GM12878 (cell line): ENCODE data around the gene SPATA24. TPM values are rescaled to one million over a fixed set of nuclear protein-coding genes. Genes with fewer than 3 reads are reported as not detected.

ENCODE experiments used
- ATAC-seq: fragments of 200-7000 bp; cut with Tn5 transposase; 3 replicates; pipeline ENCODE4 v1.9.1; 2020; ENCODE audit warnings: mild to moderate bottlenecking, moderate library complexity
- BruUV-seq: library from RNA; stranded (reverse); fragments of 400-500 nt; replicated peaks from 2 replicates; lab custom pipeline; 2021; lab: Mats Ljungman, UMichigan
- CTCF ChIA-PET: fragments of 300-600 bp; sonication (Branson Sonifier 250); formaldehyde crosslinking; extraction: SDS; loops from one replicate; lab custom pipeline; 2021; ENCODE audit warnings: inconsistent platforms; lab: Yijun Ruan, JAX
- POLR2A ChIA-PET: fragments of 350-600 bp; formaldehyde crosslinking; extraction: SDS; loops from one replicate; lab custom pipeline; 2021; ENCODE audit warnings: inconsistent platforms; lab: Charles Lee
- RAD21 ChIA-PET: fragments of 300-600 bp; sonication (Branson Sonifier 250); formaldehyde crosslinking; loops from one replicate; lab custom pipeline; 2023; ENCODE audit warnings: antibody characterized with exemption; ENCODE audit not compliant: unreplicated experiment; lab: Charles Lee
- SMC1A ChIA-PET: fragments of 300-600 bp; sonication (Branson Sonifier 250); formaldehyde crosslinking; loops from one replicate; lab custom pipeline; 2023; ENCODE audit not compliant: unreplicated experiment, uncharacterized antibody; lab: Charles Lee
- DNase-seq: peaks from one replicate; pipeline ENCODE4 v3.0.0-alpha.2; 2011; ENCODE audit warnings: low read depth, low spot score
- FAIRE-seq: peaks from 3 replicates; lab custom pipeline; 2011; peaks lifted over from hg19 to GRCh38; lab: Jason Lieb, UNC
- H2AFZ ChIP-seq: 2 replicates; pipeline ENCODE4 v1.6.0; 2011; ENCODE audit warnings: low read depth, low read length, control low read depth; ENCODE audit not compliant: control insufficient read depth
- H3K27ac ChIP-seq: 2 replicates; pipeline ENCODE4 v1.5.1; 2011; ENCODE audit warnings: control low read depth; ENCODE audit not compliant: control insufficient read depth, insufficient read depth
- H3K27me3 ChIP-seq, 2 experiments: replicated peaks in 1 of 2; 2 replicates each; pipeline versions ENCODE4 v1.6.0 to v1.6.1; 2011; ENCODE audit warnings: low read length in 1 of 2; ENCODE audit not compliant: control insufficient read depth in 2 of 2, insufficient read depth in 2 of 2
- H3K36me3 ChIP-seq, 2 experiments: 2 replicates each; pipeline ENCODE4 v1.5.1; 2011; ENCODE audit warnings: low read length in 1 of 2; ENCODE audit not compliant: control insufficient read depth in 2 of 2, insufficient read depth in 2 of 2
- H3K4me1 ChIP-seq: 2 replicates; pipeline ENCODE4 v1.6.1; 2011; ENCODE audit warnings: mild to moderate bottlenecking, low read length, moderate library complexity, mixed read lengths; ENCODE audit not compliant: control insufficient read depth, insufficient read depth
- H3K4me2 ChIP-seq: 2 replicates; pipeline ENCODE4 v1.6.0; 2011; ENCODE audit warnings: control low read depth; ENCODE audit not compliant: control insufficient read depth, insufficient read depth
- H3K4me3 ChIP-seq: fragments of 200-600 bp; sonication (generic); 2 replicates; pipeline ENCODE4 v1.5.1; 2016
- H3K79me2 ChIP-seq: 2 replicates; pipeline ENCODE4 v1.6.0; 2011; ENCODE audit warnings: low read length; ENCODE audit not compliant: control insufficient read depth, insufficient read depth
- H3K9ac ChIP-seq: 2 replicates; pipeline ENCODE4 v1.8.0; 2011; ENCODE audit warnings: low read length, control low read depth, mixed read lengths; ENCODE audit not compliant: control insufficient read depth, insufficient read depth
- H3K9me3 ChIP-seq: replicated peaks from 3 replicates; pipeline ENCODE4 v1.5.1; 2011; ENCODE audit warnings: mild to moderate bottlenecking, low read length; ENCODE audit not compliant: control insufficient read depth, insufficient read depth
- H4K20me1 ChIP-seq: 2 replicates; pipeline ENCODE4 v1.6.0; 2011; ENCODE audit not compliant: control insufficient read depth, insufficient read depth
- BHLHE40 ChIP-seq, 2 experiments: fragments of 450-650 bp in 1 of 2; IDR thresholded peaks; 2 replicates each; pipeline ENCODE4 v1.6.1; 2011 to 2017; ENCODE audit warnings: low read depth in 2 of 2, borderline replicate concordance in 1 of 2, improper control_type of control experiment in 1 of 2, low read length in 1 of 2, mild to moderate bottlenecking in 1 of 2
- EGR1 ChIP-seq, 2 experiments: IDR thresholded peaks; 1 replicate in 1 of 2; 2 replicates in 1 of 2; pipeline ENCODE4 v1.6.1; 2011 to 2012; ENCODE audit warnings: low read depth in 2 of 2, low read length in 2 of 2, borderline replicate concordance in 1 of 2, mild to moderate bottlenecking in 1 of 2, moderate library complexity in 1 of 2
- EP300 ChIP-seq, 2 experiments: fragments of 150-350 bp in 1 of 2; IDR thresholded peaks; 2 replicates each; pipeline ENCODE4 v1.6.1; 2011 to 2012; ENCODE audit warnings: low read depth in 2 of 2, low read length in 2 of 2, borderline replicate concordance in 1 of 2, improper control_type of control experiment in 1 of 2, inconsistent platforms in 1 of 2; ENCODE audit not compliant: control insufficient read depth in 1 of 2
- LARP7 ChIP-seq: fragments of 450-650 bp; IDR thresholded peaks from 2 replicates; pipeline ENCODE4 v1.6.1; 2017; ENCODE audit warnings: mild to moderate bottlenecking
- PAX5 ChIP-seq: IDR thresholded peaks from 2 replicates; pipeline ENCODE4 v1.6.1; 2011; ENCODE audit warnings: low read depth, low read length, borderline replicate concordance
- RAD21 ChIP-seq: IDR thresholded peaks from 2 replicates; pipeline ENCODE4 v1.6.1; 2011; ENCODE audit warnings: mild to moderate bottlenecking, low read depth, low read length, moderate library complexity; ENCODE audit not compliant: insufficient read depth
- REST ChIP-seq: IDR thresholded peaks from 2 replicates; pipeline ENCODE4 v1.6.1; 2012; ENCODE audit warnings: mild to moderate bottlenecking, low read depth, low read length
- TAF1 ChIP-seq: IDR thresholded peaks from 2 replicates; pipeline ENCODE4 v1.6.1; 2011; ENCODE audit warnings: mild to moderate bottlenecking, low read depth, low read length, borderline replicate concordance
- TCF12 ChIP-seq: IDR thresholded peaks from 2 replicates; pipeline ENCODE4 v1.6.1; 2011; ENCODE audit warnings: low read depth, mild to moderate bottlenecking, low read length
- ZNF274 ChIP-seq: IDR thresholded peaks from one replicate; pipeline ENCODE4 v1.8.0; 2011; ENCODE audit not compliant: insufficient read length, insufficient read depth
- WGBS: methylation state at CpG from one replicate; pipeline ENCODE4 v1.1.6; 2016; ENCODE audit warnings: low lambda C conversion rate; ENCODE audit not compliant: insufficient replicate concordance, insufficient coverage; ENCODE audit errors: missing lambda C conversion rate; 5-methylcytosine and 5-hydroxymethylcytosine counted together
- in situ Hi-C: fragments of 300-500 bp; cut with MboI; formaldehyde crosslinking; loops from 9 replicates; pipeline ENCODE4 v1.14.3; 2018; ENCODE audit warnings: mixed read lengths
- intact Hi-C: fragments of 100-400 bp; cut with micrococcal nuclease; formaldehyde crosslinking; loops from one replicate; pipeline ENCODE4 v1.14.2; 2022; ENCODE audit not compliant: unreplicated experiment
- polyA plus RNA-seq, 11 experiments: library from polyadenylated mRNA; depleted of rRNA in 4 of 11; unstranded in 6 of 11; stranded (reverse) in 5 of 11; fragments of >200 nt; fragmentation: Nextera tagmentation in 4 of 11; fragmentation: Illumina TruSeq in 1 of 11; extraction: Ambion mirVana in 4 of 11; extraction: Trizol in 1 of 11; gene quantifications; 1 replicate in 1 of 11; 2 replicates in 10 of 11; pipeline versions ENCODE4 v1.2.1 to v1.2.3, GENCODE V29; 2011 to 2016; ENCODE audit warnings: inconsistent platforms in 2 of 11, missing spikeins in 2 of 11, low read depth in 1 of 11
- total RNA-seq, 4 experiments: library from RNA; depleted of rRNA in 3 of 4; stranded (reverse); fragments of >200 nt in 3 of 4; fragmentation: Illumina TruSeq in 1 of 4; extraction: Trizol in 1 of 4; gene quantifications; 2 replicates each; pipeline versions ENCODE4 v1.2.1 to v1.2.3, GENCODE V29; 2013 to 2021
- TF ChIP-seq, protein P1 (sequence below): IDR thresholded peaks from 2 replicates; pipeline ENCODE4 v1.6.1; 2011; ENCODE audit warnings: borderline replicate concordance, low read depth, mild to moderate bottlenecking, moderate library complexity, low read length; ENCODE audit not compliant: insufficient read depth, poor library complexity, severe bottlenecking

SPATA24 gene
- total and polyA plus RNA-seq, 10 of the 15 experiments (the other 5 are each of a cell fraction or from before 2014, with no cell fraction given), result 4.1 to 9.8 (median 7.3) TPM

DNA sequence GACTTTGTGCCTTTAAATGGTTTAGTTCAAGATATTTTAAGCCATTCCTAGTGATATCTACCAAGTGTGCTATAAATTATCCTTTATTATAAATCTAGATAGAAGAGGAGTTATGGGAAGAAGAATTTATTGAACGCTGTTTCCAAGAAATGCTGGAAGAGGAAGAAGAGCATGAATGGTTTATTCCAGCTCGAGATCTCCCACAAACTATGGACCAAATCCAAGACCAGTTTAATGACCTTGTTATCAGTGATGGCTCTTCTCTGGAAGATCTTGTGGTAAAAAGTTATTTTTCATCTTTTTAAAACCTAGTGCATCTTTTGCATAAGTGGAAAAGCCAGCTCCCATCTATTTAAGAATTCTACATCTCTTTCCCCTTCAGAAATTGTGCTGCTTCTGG, 39.4 kb downstream of the SPATA24 start:
- no TSS peak for BruUV-seq
- Histone ChIP-seq H3K4me2 (no peak overlapping the region), H2AFZ (no peak overlapping the region), H3K27me3 (no peaks in the 10 kb centered on the region), H3K36me3 (peaks cover 7 to 23% of the 10 kb centered on the region in 2 experiments; a peak in 3 of 4 replicates), H3K9ac (no peak overlapping the region), H3K27ac (no peak overlapping the region), H4K20me1 (no peaks in the 10 kb centered on the region), H3K4me3 (no peak overlapping the region), H3K9me3 (no peaks in the 10 kb centered on the region; the same call in 2 of the 3 replicates), H3K79me2 (peaks cover 3% of the 10 kb centered on the region), H3K4me1 (no peaks in the 10 kb centered on the region)
- ChIA-PET POLR2A (no interaction called here), SMC1A (no interaction called here), CTCF (no interaction called here), RAD21 (no interaction called here)
- no peak for TF ChIP-seq TCF12
- TF ChIP-seq LARP7, result no peak
- TF ChIP-seq, protein P1, sequence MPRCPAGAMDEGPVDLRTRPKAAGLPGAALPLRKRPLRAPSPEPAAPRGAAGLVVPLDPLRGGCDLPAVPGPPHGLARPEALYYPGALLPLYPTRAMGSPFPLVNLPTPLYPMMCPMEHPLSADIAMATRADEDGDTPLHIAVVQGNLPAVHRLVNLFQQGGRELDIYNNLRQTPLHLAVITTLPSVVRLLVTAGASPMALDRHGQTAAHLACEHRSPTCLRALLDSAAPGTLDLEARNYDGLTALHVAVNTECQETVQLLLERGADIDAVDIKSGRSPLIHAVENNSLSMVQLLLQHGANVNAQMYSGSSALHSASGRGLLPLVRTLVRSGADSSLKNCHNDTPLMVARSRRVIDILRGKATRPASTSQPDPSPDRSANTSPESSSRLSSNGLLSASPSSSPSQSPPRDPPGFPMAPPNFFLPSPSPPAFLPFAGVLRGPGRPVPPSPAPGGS, result no peak
- TF ChIP-seq BHLHE40 (IDR thresholded peaks at IDR 0.05; ENCODE audit: borderline replicate concordance in 1 of 2, low read depth in 2 of 2, low read length in 1 of 2), result no peak
- no peak for TF ChIP-seq PAX5
- no peak for TF ChIP-seq EP300 (IDR thresholded peaks at IDR 0.05; ENCODE audit: borderline replicate concordance in 1 of 2, control insufficient read depth in 1 of 2, low read depth in 2 of 2, low read length in 2 of 2)
- TF ChIP-seq RAD21, result no peak
- no peak for TF ChIP-seq REST
- TF ChIP-seq TAF1, result no peak
- no peak for TF ChIP-seq EGR1 (IDR thresholded peaks at IDR 0.05; ENCODE audit: borderline replicate concordance in 1 of 2, low read depth in 2 of 2, low read length in 2 of 2)
- TF ChIP-seq ZNF274, result no peak
- intact Hi-C loops, result no loop called here
- DNase-seq, result no peak
- in situ Hi-C loops, result no loop called here
- 96% methylated on average over 2 of the region's 2 CpGs for WGBS
- FAIRE-seq, result no peak
- no peak for ATAC-seq
